Jurkat, Clone E6-1 (cell line): Measurements from ENCODE around the gene CNTNAP2.

Source experiments
- DNase-seq: peaks from one replicate; pipeline ENCODE4 v3.0.0-alpha.2; 2011; ENCODE audit warnings: low read depth, low spot score
- H3K4me3 ChIP-seq: 2 replicates; pipeline ENCODE4 v1.5.1; 2011; ENCODE audit warnings: mild to moderate bottlenecking, low read length, control low read depth, moderate library complexity

Gene CNTNAP2

GRCh38 chr7:147509541-147510200, 1393.1 kb downstream of the CNTNAP2 start:
- no peak for DNase-seq
- no peak overlapping the region for H3K4me3 ChIP-seq

GRCh38 chr7:147510201-147510542, 1393.6 kb downstream of the CNTNAP2 start:
- no peak for DNase-seq
- H3K4me3 ChIP-seq, result no peak overlapping the region

GRCh38 chr7:147510923-147511322, 1394.3 kb downstream of the CNTNAP2 start:
- no peak overlapping the region for H3K4me3 ChIP-seq
- no peak for DNase-seq

GRCh38 chr7:147513451-147513850, 1396.8 kb downstream of the CNTNAP2 start:
- H3K4me3 ChIP-seq, result no peak overlapping the region
- DNase-seq, result no peak

GRCh38 chr7:147516391-147516790, 1399.8 kb downstream of the CNTNAP2 start:
- DNase-seq, result no peak
- H3K4me3 ChIP-seq, result no peak overlapping the region

GRCh38 chr7:147519062-147519461, 1402.5 kb downstream of the CNTNAP2 start:
- DNase-seq, result no peak
- no peak overlapping the region for H3K4me3 ChIP-seq

- H3K4me3 ChIP-seq, result no peak overlapping the region
- DNase-seq, result no peak
Observed at GRCh38 chr7:147523056-147523455, 1406.5 kb downstream of the CNTNAP2 start.

GRCh38 chr7:147524726-147525250, 1408.2 kb downstream of the CNTNAP2 start:
- H3K4me3 ChIP-seq, result no peak overlapping the region
- DNase-seq, result no peak

- no peak for DNase-seq
- no peak overlapping the region for H3K4me3 ChIP-seq
Observed at GRCh38 chr7:147525325-147525724, 1408.7 kb downstream of the CNTNAP2 start.

- no peak for DNase-seq
- no peak overlapping the region for H3K4me3 ChIP-seq
Observed at GRCh38 chr7:147535701-147536111, 1419.1 kb downstream of the CNTNAP2 start.

- no peak overlapping the region for H3K4me3 ChIP-seq
- no peak for DNase-seq
Observed at GRCh38 chr7:147539685-147540084, 1423.1 kb downstream of the CNTNAP2 start.

GRCh38 chr7:147540743-147541142, 1424.1 kb downstream of the CNTNAP2 start:
- DNase-seq, result no peak
- no peak overlapping the region for H3K4me3 ChIP-seq

- DNase-seq, result no peak
- no peak overlapping the region for H3K4me3 ChIP-seq
Observed at GRCh38 chr7:147541261-147541660, 1424.7 kb downstream of the CNTNAP2 start.

- DNase-seq, result peak; percentile 35
- no peak overlapping the region for H3K4me3 ChIP-seq
Observed at GRCh38 chr7:147547252-147547897, 1430.8 kb downstream of the CNTNAP2 start.

GRCh38 chr7:147556317-147556716, 1439.7 kb downstream of the CNTNAP2 start:
- no peak for DNase-seq
- H3K4me3 ChIP-seq, result no peak overlapping the region

- no peak for DNase-seq
- no peak overlapping the region for H3K4me3 ChIP-seq
Observed at GRCh38 chr7:147563669-147564068, 1447.1 kb downstream of the CNTNAP2 start.

- no peak overlapping the region for H3K4me3 ChIP-seq
- no peak for DNase-seq
Observed at GRCh38 chr7:147564786-147565476, 1448.3 kb downstream of the CNTNAP2 start.

- no peak for DNase-seq
- H3K4me3 ChIP-seq, result no peak overlapping the region
Observed at GRCh38 chr7:147567043-147567442, 1450.4 kb downstream of the CNTNAP2 start.

GRCh38 chr7:147569116-147569913, 1452.7 kb downstream of the CNTNAP2 start:
- DNase-seq, result no peak
- H3K4me3 ChIP-seq, result no peak overlapping the region
